ENCODE results near the gene TSPAN31. TPM values are rescaled to one million over a fixed set of nuclear protein-coding genes. Genes with fewer than 3 reads are reported as not detected.

Gene TSPAN31
- total and polyA plus RNA-seq, 9 of the 15 experiments (the other 6 are each of a cell fraction or from before 2014, with no cell fraction given), result 11.3 to 26.4 (median 14.3) TPM

DNA sequence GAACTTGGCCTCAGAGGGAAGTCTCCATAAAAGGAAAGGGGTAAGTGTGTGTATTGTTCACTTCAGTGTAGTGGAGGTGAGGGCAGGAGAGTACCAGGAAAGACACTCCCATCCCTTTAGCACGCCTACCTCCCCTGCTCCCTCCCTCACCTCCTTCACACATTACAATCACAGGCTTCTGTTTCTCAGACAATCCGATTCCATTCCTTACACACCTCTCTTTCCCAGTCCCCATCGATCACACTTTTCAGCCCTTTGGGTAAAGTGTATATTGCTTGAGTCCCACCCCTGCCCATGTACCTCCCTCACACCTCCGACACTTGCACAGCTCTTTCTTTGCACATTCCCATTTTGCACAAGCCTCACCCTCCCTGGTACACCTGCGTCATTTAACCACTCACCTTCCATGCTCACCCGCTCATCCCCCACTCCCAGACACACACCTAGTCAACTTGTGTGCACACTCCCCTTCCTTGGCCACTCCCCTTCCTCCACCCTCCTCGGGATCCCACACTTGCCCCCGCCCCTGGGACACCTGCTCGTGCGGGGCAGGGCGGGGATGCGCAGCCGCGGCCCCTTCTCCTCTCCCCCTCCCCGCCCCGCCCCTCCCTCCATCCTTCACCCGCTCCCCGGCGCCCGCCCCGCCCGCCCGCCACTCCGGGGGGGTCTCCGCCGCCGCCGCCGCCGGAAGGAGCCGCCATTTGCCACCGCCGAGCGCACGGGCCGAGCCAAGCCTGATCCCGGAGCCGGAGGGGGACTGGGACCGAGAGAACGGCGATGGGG, 9.8 kb downstream of the TSPAN31 start, which contains the start of gene MARCHF9 (continued):
- TF ChIP-seq JUND (IDR thresholded peaks at IDR 0.05; ENCODE audit: borderline replicate concordance, low read depth, low read length), result no peak
- no peak for TF ChIP-seq JUND (tag; IDR thresholded peaks at IDR 0.05; ENCODE audit: borderline replicate concordance, low read depth, low read length)
- TF ChIP-seq, protein P1, sequence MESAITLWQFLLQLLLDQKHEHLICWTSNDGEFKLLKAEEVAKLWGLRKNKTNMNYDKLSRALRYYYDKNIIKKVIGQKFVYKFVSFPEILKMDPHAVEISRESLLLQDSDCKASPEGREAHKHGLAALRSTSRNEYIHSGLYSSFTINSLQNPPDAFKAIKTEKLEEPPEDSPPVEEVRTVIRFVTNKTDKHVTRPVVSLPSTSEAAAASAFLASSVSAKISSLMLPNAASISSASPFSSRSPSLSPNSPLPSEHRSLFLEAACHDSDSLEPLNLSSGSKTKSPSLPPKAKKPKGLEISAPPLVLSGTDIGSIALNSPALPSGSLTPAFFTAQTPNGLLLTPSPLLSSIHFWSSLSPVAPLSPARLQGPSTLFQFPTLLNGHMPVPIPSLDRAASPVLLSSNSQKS (CRISPR knock-in tag; IDR thresholded peaks at IDR 0.05), result no peak
- TF ChIP-seq ZBTB40 (IDR thresholded peaks at IDR 0.05), result no peak
- no peak for TF ChIP-seq ZBTB40 (CRISPR knock-in tag; IDR thresholded peaks at IDR 0.05)
- no peak for TF ChIP-seq ZNF586 (CRISPR knock-in tag; conservative IDR thresholded peaks at IDR 0.05)
- TF ChIP-seq MLLT1 (IDR thresholded peaks at IDR 0.05), result peak; percentile 62 to 80; a peak in 2 of 4 replicates
- TF ChIP-seq KDM5B (IDR thresholded peaks at IDR 0.05; ENCODE audit: insufficient replicate concordance, low read depth, low read length), result peak; percentile 41
- no peak for TF ChIP-seq ATF2 (CRISPR knock-in tag; IDR thresholded peaks at IDR 0.05)
- TF ChIP-seq PTBP1 (IDR thresholded peaks at IDR 0.05; ENCODE audit: low read depth, low read length), result no peak
- no peak for TF ChIP-seq ZNF77 (CRISPR knock-in tag; IDR thresholded peaks at IDR 0.05)
- no peak for TF ChIP-seq ZNF239 (CRISPR knock-in tag; IDR thresholded peaks at IDR 0.05)
- TF ChIP-seq SUPT5H (IDR thresholded peaks at IDR 0.05), result 0 out of 2 replicates have a peak, but pooled peaks have one; percentile 29
- TF ChIP-seq MTA1 (IDR thresholded peaks at IDR 0.05; ENCODE audit: borderline replicate concordance), result peak; percentile 38; the same call in 1 of the 2 replicates
- TF ChIP-seq PURB (CRISPR knock-in tag; IDR thresholded peaks at IDR 0.05; ENCODE audit: low read depth), result no peak

Data from K562 (cell line).